ENCODE measurements around the gene EXOC2. TPM values are rescaled to one million over a fixed set of nuclear protein-coding genes. Genes with fewer than 3 reads are reported as not detected.

EXOC2 gene
- total RNA-seq, 1 experiment from 2014 or later: 24.5 TPM

DNA sequence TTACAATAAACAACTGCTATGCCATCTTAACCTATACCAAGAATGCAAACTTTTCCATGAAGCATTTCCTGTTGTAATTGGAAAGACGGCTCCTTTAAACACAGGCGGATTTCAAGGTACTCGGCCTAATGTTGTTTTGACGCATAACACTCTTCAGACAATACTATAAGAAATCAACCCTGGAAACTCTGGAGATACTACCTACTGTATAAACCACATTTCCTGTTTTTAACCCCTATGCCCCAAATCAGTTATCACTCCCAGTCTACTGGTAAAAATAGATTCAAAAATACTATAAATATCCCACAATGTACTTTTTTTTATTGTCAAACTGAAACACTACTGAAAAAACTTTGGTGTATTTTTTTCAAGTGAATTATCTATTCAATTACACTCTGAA is 183.3 kb downstream of the EXOC2 start:
- Histone ChIP-seq H3K36me3 (ENCODE audit: control insufficient read depth in 1 of 2, insufficient read depth in 2 of 2, low read length in 2 of 2) (no peaks in the 10 kb centered on the region), H3K79me2 (ENCODE audit: insufficient read depth, low read length) (no peaks in the 10 kb centered on the region), H3K9me2 (ENCODE audit: insufficient read depth) (no peaks in the 10 kb centered on the region), H3K9ac (ENCODE audit: low read length) (no peak overlapping the region), H4K20me1 (ENCODE audit: insufficient read depth) (no peaks in the 10 kb centered on the region), H3K27me3 (ENCODE audit: insufficient read depth, low read length) (no peaks in the 10 kb centered on the region), H3K27ac (ENCODE audit: low read depth, low read length) (no peak overlapping the region), H3K4me2 (ENCODE audit: low read length) (no peak overlapping the region), H2AFZ (ENCODE audit: low read depth, low read length, poor library complexity, severe bottlenecking) (no peak overlapping the region), H3K9me3 (ENCODE audit: control insufficient read depth in 1 of 2, insufficient read depth in 1 of 2, low read depth in 1 of 2, low read length in 2 of 2) (no peaks in the 10 kb centered on the region), H3K4me1 (ENCODE audit: control insufficient read depth in 1 of 2, insufficient read depth in 2 of 2, low read length in 2 of 2) (no peaks in the 10 kb centered on the region), H3K4me3 (replicated peaks in 1 of 2; ENCODE audit: low read depth in 1 of 2, low read length in 2 of 2) (no peak overlapping the region)
- ChIA-PET CTCF (no interaction called here), RAD21 (ENCODE audit: low non-redundant PET in 1 of 2, low total read pairs in 2 of 2, uncharacterized antibody in 2 of 2, unreplicated experiment in 2 of 2) (no interaction called here), POLR2A (no interaction called here)
- ATAC-seq: no peak
- no peak for TF ChIP-seq ZNF274 (IDR thresholded peaks at IDR 0.05; ENCODE audit: low read depth, low read length)
- TF ChIP-seq JUND (IDR thresholded peaks at IDR 0.05): no peak
- TF ChIP-seq, protein P1, sequence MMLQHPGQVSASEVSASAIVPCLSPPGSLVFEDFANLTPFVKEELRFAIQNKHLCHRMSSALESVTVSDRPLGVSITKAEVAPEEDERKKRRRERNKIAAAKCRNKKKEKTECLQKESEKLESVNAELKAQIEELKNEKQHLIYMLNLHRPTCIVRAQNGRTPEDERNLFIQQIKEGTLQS (IDR thresholded peaks at IDR 0.05): no peak
- TF ChIP-seq ELF1 (IDR thresholded peaks at IDR 0.05; ENCODE audit: borderline replicate concordance, low read depth): no peak
- no peak for TF ChIP-seq EGR1 (IDR thresholded peaks at IDR 0.05; ENCODE audit: low read depth)
- TF ChIP-seq POLR2A (IDR thresholded peaks at IDR 0.05; ENCODE audit: borderline replicate concordance, extremely low read depth, insufficient read depth, insufficient read length): no peak
- no peak for TF ChIP-seq EZH2 (IDR thresholded peaks at IDR 0.05)
- TF ChIP-seq CBX3 (IDR thresholded peaks at IDR 0.05; ENCODE audit: low read depth): no peak
- no peak for TF ChIP-seq SRF (IDR thresholded peaks at IDR 0.05; ENCODE audit: low read depth)
- TF ChIP-seq, protein P2, sequence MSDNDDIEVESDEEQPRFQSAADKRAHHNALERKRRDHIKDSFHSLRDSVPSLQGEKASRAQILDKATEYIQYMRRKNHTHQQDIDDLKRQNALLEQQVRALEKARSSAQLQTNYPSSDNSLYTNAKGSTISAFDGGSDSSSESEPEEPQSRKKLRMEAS (IDR thresholded peaks at IDR 0.05): no peak
- no peak for TF ChIP-seq CEBPB (IDR thresholded peaks at IDR 0.05; ENCODE audit: low read depth)
- TF ChIP-seq EZH2phosphoT487 (IDR thresholded peaks at IDR 0.05; ENCODE audit: borderline replicate concordance): no peak
- no peak for TF ChIP-seq FOSL1 (IDR thresholded peaks at IDR 0.05; ENCODE audit: low read depth)
- no peak for TF ChIP-seq POLR2AphosphoS5 (IDR thresholded peaks at IDR 0.05; ENCODE audit: low read depth, low read length)
- TF ChIP-seq YY1 (IDR thresholded peaks at IDR 0.05; ENCODE audit: extremely low read depth, insufficient replicate concordance, low read depth, low read length): no peak
- intact Hi-C loops (cut with micrococcal nuclease): no loop called here
- DNase-seq (ENCODE audit: low read depth, low spot score): no peak
- no TSS peak for BruUV-seq (replicated peaks)

All from HCT116 (cell line).